Spleen (tissue), 7 donors: ENCODE results near the gene PTPN3.

ENCODE experiments used
- CTCF ChIP-seq, 11 experiments: fragments of 200-600 bp in 7 of 11; fragments of 450-650 bp in 4 of 11; sonication (generic) in 4 of 11; IDR thresholded peaks in 8 of 11; conservative IDR thresholded peaks in 3 of 11; 1 replicate in 7 of 11; 2 replicates in 4 of 11; pipeline versions ENCODE4 v1.4.0 to v1.8.0; 2016 to 2021; ENCODE audit warnings: antibody characterized with exemption in 11 of 11, inconsistent platforms in 4 of 11, mild to moderate bottlenecking in 1 of 11
- POLR2AphosphoS5 ChIP-seq, 3 donors: sonication (generic); formaldehyde crosslinking; IDR thresholded peaks; one replicate each; pipeline ENCODE4 v1.5.1; 2017; ENCODE audit warnings: antibody characterized with exemption in 3 of 3
- donor health status: DM: no; HTN: no; CAD: no; lungs with moderate emphysema.
- donor health status: DM: no; HTN: no; CAD: no.
- donor health status: DM: no; HTN: no; CAD: no.

DNA sequence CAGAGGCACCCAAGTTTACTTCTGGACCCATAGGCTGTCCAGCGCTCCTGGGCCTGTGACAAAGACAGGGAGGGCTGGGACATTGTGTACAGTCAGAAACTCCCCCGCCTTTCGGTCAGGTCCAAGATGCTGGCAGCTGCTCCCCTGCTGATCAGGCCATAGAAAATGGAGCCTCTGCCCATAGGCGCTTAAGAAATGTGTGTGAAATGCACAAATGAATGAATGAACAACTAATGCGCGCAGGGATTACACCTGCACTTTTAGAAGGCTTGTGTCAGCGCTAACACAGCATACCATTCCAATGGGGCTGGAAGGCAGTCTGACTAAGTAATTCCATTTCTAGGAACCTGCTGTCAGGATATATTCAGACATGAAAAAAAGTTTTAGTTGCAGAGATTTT is 16.3 kb downstream of the PTPN3 start:
- TF ChIP-seq CTCF (IDR thresholded peaks at IDR 0.05 in 8 of 11, conservative IDR thresholded peaks at IDR 0.05 in 3 of 11) (no peak), POLR2AphosphoS5 (IDR thresholded peaks at IDR 0.05) (no peak)
